Effector memory CD4-positive, alpha-beta T cell (primary cell): ENCODE results near the gene ANKRD30A.
"Not testable (repeated sequence)": the region's sequence is repeated elsewhere in the genome, so short reads cannot be mapped to it uniquely, and the experiment has no call there.

Experiments
- DNase-seq, 3 donors: peaks; one replicate each; pipeline ENCODE4 v3.0.0-alpha.2; 2020
- H3K27ac ChIP-seq: 2 replicates; pipeline ENCODE4 v1.7.0; 2013; ENCODE audit warnings: mild to moderate bottlenecking, low read length, moderate library complexity; ENCODE audit not compliant: insufficient read depth, poor library complexity, severe bottlenecking
- H3K27me3 ChIP-seq: replicated peaks from 2 replicates; pipeline ENCODE4 v1.7.0; 2013; ENCODE audit warnings: mild to moderate bottlenecking, low read length; ENCODE audit not compliant: insufficient read depth, control insufficient read depth, poor library complexity, severe bottlenecking
- H3K36me3 ChIP-seq: 2 replicates; pipeline ENCODE4 v1.7.0; 2013; ENCODE audit warnings: mild to moderate bottlenecking, low read length, moderate library complexity; ENCODE audit not compliant: control insufficient read depth, insufficient read depth
- H3K4me1 ChIP-seq: 2 replicates; pipeline ENCODE4 v1.7.0; 2013; ENCODE audit warnings: low read length, mild to moderate bottlenecking; ENCODE audit not compliant: control insufficient read depth, insufficient read depth, poor library complexity, severe bottlenecking
- H3K4me3 ChIP-seq: 2 replicates; pipeline ENCODE4 v1.7.0; 2013; ENCODE audit warnings: low read length, low read depth, mild to moderate bottlenecking; ENCODE audit not compliant: insufficient read depth, poor library complexity, severe bottlenecking
- H3K9me3 ChIP-seq: 2 replicates; pipeline ENCODE4 v1.7.0; 2013; ENCODE audit warnings: mild to moderate bottlenecking, low read length, moderate library complexity; ENCODE audit not compliant: control insufficient read depth
- total RNA-seq, 3 donors: gene quantifications; one replicate each; lab custom pipeline; 2026; lab: John Stamatoyannopoulos, UW

Gene ANKRD30A, protein sequence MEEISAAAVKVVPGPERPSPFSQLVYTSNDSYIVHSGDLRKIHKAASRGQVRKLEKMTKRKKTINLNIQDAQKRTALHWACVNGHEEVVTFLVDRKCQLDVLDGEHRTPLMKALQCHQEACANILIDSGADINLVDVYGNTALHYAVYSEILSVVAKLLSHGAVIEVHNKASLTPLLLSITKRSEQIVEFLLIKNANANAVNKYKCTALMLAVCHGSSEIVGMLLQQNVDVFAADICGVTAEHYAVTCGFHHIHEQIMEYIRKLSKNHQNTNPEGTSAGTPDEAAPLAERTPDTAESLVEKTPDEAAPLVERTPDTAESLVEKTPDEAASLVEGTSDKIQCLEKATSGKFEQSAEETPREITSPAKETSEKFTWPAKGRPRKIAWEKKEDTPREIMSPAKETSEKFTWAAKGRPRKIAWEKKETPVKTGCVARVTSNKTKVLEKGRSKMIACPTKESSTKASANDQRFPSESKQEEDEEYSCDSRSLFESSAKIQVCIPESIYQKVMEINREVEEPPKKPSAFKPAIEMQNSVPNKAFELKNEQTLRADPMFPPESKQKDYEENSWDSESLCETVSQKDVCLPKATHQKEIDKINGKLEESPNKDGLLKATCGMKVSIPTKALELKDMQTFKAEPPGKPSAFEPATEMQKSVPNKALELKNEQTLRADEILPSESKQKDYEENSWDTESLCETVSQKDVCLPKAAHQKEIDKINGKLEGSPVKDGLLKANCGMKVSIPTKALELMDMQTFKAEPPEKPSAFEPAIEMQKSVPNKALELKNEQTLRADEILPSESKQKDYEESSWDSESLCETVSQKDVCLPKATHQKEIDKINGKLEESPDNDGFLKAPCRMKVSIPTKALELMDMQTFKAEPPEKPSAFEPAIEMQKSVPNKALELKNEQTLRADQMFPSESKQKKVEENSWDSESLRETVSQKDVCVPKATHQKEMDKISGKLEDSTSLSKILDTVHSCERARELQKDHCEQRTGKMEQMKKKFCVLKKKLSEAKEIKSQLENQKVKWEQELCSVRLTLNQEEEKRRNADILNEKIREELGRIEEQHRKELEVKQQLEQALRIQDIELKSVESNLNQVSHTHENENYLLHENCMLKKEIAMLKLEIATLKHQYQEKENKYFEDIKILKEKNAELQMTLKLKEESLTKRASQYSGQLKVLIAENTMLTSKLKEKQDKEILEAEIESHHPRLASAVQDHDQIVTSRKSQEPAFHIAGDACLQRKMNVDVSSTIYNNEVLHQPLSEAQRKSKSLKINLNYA (N-terminal part only)
- 0 reads per million in 3 donors for total RNA-seq

DNA sequence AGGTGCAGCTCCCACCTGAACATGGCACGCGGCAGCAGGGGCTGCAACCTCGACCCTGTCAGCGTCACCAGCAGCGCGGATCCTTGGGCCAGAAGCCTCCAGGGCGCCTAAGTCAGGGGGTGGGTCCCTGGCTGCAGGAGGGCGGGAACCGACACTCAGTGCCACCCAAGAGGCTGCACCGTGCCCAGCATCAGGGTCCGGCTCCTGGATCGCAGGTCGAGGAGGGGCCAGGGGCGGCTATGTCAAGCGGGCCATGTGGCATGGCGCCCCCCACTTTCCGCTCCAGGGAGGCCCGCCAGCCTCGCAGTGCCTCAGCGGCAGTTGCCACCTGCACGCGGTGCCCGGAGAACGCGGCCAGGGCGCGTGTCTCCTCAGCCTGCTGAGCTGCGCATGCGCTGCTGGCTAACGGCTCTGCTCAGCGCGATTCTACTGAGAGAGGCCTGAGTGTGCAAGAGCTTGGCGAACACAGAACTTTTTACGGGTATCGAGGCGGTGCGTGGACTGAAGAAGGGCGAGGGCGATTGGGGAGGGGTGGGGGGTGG is at the start of gene ANKRD30A:
ANKRD30A (plus strand) TSS at position 408 of the 542 bp plus-strand sequence. CDS start 190 bp downstream, outside the sequence.
- Histone ChIP-seq H3K9me3 (no peaks in the 10 kb centered on the region), H3K27ac (no peak within 1 kb of the TSS), H3K36me3 (no peaks in the 10 kb centered on the region), H3K4me1 (no peaks in the 10 kb centered on the region), H3K4me3 (no peak within 1 kb of the TSS), H3K27me3 (no peaks in the 10 kb centered on the region)
- no peak for DNase-seq

DNA sequence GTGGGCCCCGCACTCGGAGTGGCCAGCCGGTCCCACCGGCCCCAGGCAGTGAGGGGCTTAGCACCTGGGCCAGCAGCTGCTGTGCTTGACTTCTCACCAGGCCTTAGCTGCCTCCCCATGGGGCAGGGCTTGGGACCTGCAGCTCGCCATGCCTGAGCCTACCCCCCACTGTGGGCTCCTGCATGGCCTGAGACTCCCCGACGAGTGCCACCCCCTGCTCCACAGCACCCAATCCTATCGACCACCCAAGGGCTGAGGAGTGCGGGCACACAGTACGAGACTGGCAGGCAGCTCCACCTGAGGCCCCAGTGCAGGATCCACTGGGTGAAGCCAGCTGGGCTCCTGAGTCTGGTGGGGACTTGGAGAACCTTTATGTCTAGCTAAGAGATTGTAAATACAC is 49.3 kb upstream of the ANKRD30A start:
- H3K4me1 ChIP-seq, H3K9me3 ChIP-seq, DNase-seq, H3K27me3 ChIP-seq, H3K27ac ChIP-seq, H3K36me3 ChIP-seq, H3K4me3 ChIP-seq: not testable (repeated sequence)

DNA sequence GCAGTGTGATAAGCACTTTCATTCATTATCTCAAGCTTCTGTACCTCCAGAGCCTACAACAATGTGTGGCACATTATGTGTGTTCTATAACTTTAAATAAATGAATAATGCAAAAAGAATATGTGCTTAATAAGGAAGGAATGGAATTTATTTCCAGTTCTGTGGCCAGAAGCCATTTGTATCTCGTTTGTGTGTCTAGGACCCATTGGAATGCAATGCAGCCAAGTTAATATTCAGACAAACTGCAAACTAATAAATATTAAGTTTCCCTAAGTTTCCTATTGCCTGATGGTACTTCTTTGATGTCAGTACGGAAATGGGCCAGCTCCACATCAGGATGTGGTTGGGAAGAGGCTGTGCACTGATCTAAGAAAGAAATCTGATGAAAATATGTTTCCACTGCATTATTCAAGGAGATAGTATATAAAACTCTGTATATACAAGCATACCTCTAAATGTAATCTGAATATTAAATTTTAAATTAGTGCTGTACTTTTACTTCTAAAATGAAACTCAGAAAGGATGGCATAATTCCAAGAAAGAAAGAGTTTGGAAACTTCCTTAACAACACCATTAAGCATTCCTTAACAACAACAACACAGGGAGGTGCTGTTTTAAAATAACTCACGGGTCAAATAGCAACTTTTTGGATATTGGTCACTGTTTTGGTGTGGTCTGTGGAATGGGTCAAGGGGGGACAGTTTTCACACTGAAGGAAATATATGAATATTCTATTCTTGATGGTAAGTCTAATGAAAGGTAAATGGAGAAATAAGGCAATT is 29.4 kb upstream of the ANKRD30A start:
- H3K27ac ChIP-seq, result no peak overlapping the region
- DNase-seq, result no peak
- H3K9me3 ChIP-seq, result no peaks in the 10 kb centered on the region
- no peak overlapping the region for H3K4me3 ChIP-seq
- no peaks in the 10 kb centered on the region for H3K27me3 ChIP-seq
- no peaks in the 10 kb centered on the region for H3K4me1 ChIP-seq
- no peaks in the 10 kb centered on the region for H3K36me3 ChIP-seq

DNA sequence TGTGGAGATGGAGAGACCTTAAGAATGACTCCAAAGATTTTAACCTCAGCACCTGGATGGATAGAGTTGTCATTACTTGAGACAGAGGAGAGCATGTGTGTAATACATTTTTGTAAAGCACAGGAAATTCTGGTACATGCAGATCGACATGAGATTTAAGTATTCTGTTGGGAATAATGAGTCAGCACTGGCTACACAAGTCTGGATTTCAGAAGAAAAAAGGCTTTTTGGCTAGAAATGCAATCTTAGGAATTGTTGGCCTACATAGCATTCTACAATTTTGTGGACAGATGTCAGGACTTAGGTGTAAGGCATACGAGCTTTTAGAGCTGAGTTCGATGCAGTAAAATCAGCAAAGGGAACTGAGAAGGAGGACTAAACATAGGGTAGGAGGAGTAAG is 24.1 kb upstream of the ANKRD30A start:
- no peak overlapping the region for H3K27ac ChIP-seq
- H3K27me3 ChIP-seq, result no peaks in the 10 kb centered on the region
- no peaks in the 10 kb centered on the region for H3K9me3 ChIP-seq
- H3K4me3 ChIP-seq, result no peak overlapping the region
- H3K36me3 ChIP-seq, result no peaks in the 10 kb centered on the region
- no peak for DNase-seq
- no peaks in the 10 kb centered on the region for H3K4me1 ChIP-seq

DNA sequence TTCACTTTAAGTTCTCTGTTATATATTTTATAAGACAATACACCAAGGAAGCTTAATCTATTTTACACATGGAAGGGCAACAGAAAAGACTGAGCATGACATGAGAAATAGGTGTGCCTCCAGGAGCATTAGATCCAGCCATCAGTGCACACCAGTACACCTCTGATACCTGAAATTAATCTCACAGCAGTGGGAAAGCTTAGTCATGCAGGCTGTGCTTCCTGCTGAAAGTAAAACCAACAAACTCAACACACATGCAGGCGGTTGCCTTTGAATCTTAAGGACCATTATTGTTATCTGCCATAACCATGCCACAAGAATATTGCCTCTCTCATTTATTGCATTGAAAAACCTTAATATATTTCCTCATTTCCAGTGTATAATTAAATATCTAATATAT is 16.4 kb upstream of the ANKRD30A start:
- no peaks in the 10 kb centered on the region for H3K36me3 ChIP-seq
- no peaks in the 10 kb centered on the region for H3K9me3 ChIP-seq
- no peak for DNase-seq
- H3K4me1 ChIP-seq, result no peaks in the 10 kb centered on the region
- H3K4me3 ChIP-seq, result no peak overlapping the region
- H3K27me3 ChIP-seq, result no peaks in the 10 kb centered on the region
- no peak overlapping the region for H3K27ac ChIP-seq

DNA sequence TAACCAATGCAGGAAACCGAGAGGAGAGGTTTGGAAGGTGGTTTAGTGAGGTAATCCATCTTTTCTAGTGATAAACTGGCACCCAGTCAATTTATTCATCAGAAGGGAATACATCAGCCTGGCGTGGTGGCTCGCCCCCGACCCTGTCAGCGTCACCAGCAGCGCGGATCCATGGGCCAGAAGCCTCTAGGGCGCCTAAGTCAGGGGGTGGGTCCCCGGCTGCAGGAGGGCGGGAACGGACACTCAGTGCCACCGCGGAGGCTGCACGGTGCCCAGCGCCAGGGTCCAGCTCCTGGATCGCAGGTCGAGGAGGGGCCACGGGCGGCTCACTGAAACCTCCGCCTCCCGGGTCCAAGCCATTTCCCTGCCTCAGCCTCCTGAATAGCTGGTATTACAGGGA is 866 bp upstream of the ANKRD30A start:
- Histone ChIP-seq H3K4me1 (no peaks in the 10 kb centered on the region), H3K4me3 (no peak overlapping the region), H3K27ac (no peak overlapping the region), H3K9me3 (no peaks in the 10 kb centered on the region), H3K27me3 (no peaks in the 10 kb centered on the region), H3K36me3 (no peaks in the 10 kb centered on the region)
- no peak for DNase-seq

DNA sequence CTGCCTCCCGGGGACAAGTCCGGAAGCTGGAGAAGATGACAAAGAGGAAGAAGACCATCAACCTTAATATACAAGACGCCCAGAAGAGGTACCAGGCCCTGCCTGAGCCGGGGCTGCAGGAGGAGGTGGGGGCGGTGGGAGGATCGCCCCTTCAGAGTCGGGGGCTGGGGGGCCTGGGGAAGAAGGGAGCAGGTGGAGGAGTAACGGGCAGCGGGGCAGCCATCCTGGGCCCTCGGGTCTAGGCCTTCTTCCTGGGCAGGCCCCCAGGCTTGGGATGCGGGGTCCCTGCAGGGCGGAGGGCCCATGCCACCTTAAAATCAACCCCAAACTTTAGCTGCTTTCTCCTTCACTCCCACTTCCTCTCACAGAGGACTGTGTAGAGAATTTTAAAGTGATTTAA is 523 bp downstream of the ANKRD30A start:
- H3K4me3 ChIP-seq, result no peak overlapping the region
- H3K9me3 ChIP-seq, result no peaks in the 10 kb centered on the region
- H3K27ac ChIP-seq, result no peak overlapping the region
- H3K4me1 ChIP-seq, result no peaks in the 10 kb centered on the region
- no peaks in the 10 kb centered on the region for H3K27me3 ChIP-seq
- DNase-seq, result no peak
- H3K36me3 ChIP-seq, result no peaks in the 10 kb centered on the region

DNA sequence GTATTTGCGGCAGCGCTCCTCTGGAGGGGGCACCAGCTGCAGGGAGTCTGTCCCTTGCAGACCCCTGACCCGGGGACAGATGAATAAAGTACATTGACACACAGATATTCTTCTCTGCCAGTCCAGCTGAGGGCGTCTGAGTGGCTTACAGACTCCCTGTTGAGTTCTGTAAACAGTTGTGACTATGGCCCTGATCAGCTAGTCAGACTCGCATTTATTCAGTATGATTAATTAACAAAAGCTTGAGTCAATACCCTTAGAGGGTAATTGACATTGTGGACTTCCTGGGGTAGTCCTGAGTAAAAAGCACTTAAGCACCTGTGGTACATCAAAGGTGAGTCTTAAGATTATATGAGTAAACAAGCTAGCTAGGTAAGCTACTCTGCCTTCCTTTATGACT is 21.0 kb downstream of the ANKRD30A start:
- no peaks in the 10 kb centered on the region for H3K9me3 ChIP-seq
- no peak overlapping the region for H3K27ac ChIP-seq
- no peak for DNase-seq
- H3K36me3 ChIP-seq, result no peaks in the 10 kb centered on the region
- H3K4me3 ChIP-seq, result no peak overlapping the region
- no peaks in the 10 kb centered on the region for H3K4me1 ChIP-seq
- H3K27me3 ChIP-seq, result no peaks in the 10 kb centered on the region

DNA sequence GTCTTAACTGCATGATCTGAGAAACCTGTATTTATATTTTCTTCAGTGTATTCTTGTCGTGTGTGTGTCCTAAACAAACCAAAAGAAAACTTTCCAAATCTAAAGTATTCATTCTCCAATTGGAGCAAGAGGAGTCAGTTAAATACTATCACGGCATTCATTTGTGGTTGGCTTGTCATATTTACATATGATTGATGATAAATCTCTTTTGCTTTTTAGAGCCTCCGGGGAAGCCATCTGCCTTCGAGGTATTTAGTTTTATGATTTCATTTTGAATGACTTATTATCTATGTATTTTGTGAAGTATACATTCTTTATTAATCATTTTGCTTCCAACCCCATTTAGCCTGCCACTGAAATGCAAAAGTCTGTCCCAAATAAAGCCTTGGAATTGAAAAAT is 37.0 kb downstream of the ANKRD30A start:
- H3K9me3 ChIP-seq, H3K36me3 ChIP-seq, H3K27me3 ChIP-seq, H3K4me1 ChIP-seq, DNase-seq, H3K4me3 ChIP-seq, H3K27ac ChIP-seq: not testable (repeated sequence)
